ENCODE data around the gene HOXB4.
A peak's percentile ranks its signal among the peaks of the same experiment; 100 is the strongest.

Gene HOXB4

DNA sequence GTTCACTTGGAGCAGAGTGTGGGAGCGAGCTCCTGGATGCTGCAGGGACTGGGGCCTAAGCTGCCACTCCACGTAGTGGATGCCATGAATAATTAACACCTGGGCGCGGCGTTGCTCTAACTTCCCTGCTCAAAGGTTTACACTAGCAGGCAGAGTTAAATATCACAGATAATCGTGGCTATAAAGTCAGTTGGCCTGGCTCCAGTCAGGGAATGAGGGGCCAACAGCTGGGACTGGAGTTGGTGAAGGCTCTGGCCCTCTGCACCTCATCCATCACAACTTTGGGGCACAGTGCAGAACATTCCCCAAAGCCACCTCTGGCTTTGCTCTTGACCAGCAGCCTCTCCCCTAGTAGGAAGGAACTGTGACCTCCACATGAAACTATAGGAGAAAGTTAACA lies 10.9 kb downstream of the HOXB4 start:
- no peak overlapping the region for H3K4me3 ChIP-seq (ENCODE audit: low read depth, low read length)
- TF ChIP-seq, protein P1, sequence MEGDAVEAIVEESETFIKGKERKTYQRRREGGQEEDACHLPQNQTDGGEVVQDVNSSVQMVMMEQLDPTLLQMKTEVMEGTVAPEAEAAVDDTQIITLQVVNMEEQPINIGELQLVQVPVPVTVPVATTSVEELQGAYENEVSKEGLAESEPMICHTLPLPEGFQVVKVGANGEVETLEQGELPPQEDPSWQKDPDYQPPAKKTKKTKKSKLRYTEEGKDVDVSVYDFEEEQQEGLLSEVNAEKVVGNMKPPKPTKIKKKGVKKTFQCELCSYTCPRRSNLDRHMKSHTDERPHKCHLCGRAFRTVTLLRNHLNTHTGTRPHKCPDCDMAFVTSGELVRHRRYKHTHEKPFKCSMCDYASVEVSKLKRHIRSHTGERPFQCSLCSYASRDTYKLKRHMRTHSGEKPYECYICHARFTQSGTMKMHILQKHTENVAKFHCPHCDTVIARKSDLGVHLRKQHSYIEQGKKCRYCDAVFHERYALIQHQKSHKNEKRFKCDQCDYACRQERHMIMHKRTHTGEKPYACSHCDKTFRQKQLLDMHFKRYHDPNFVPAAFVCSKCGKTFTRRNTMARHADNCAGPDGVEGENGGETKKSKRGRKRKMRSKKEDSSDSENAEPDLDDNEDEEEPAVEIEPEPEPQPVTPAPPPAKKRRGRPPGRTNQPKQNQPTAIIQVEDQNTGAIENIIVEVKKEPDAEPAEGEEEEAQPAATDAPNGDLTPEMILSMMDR (IDR thresholded peaks at IDR 0.05; ENCODE audit: low read depth, low read length), result no peak

DNA sequence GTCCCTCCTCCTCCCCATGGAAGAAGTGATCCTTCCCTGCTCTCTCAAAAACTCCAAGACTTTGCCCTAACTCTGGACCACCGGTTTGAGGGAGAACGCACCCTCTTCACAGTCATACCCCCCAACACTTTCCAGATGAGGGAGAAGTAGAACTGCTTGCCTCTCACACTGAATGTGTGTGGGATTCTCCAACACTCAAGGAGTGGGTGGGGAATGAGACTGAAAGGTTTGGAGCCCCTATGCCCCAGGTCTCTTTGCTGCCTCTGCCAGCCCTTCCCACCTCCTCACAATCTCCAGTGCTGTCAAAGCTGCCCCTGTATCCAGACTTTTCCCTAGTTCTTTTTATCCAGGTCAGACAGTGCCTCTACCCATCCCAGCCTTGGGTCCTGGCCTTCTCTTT lies 11.4 kb downstream of the HOXB4 start:
- no peak overlapping the region for H3K4me3 ChIP-seq (ENCODE audit: low read depth, low read length)
- TF ChIP-seq, protein P1 (IDR thresholded peaks at IDR 0.05; ENCODE audit: low read depth, low read length), result no peak

DNA sequence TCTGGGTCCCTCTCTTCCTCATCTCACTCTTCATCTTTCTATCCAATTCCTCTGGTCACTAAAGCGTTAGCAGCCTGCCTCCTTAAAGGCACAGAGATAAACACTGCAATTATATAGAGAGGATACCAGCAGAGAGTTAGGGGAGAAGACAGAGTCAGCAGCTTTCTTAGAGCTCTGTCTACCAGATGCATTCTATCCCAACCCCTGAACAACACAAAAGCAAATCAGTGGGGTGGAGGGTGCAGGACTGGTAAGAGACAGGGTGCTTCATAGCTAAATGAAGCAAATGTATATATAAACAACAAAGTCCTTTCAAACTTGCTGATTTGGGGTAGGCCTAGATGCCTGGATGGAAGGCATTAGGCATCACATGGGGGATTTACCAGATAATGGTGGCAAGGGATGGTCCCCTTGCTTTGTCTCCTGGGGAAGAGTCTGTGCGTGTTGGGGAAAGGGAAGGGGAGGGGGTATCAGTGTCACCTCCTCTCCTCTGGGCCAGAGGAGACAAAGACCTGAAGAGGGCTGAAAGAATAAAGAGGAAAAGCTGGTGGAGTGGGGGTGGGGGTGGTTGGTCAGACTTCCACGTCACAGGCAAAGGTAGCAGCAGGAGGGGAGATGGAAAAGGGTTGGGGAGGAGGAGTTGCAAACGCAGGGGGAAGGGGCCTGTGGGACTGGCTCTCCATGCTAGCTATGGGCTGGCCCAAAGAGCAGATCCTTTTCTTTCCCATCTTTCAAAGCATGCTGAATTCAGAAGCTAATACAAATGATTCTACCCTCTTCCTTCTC lies 12.0 kb downstream of the HOXB4 start:
- TF ChIP-seq, protein P1 (IDR thresholded peaks at IDR 0.05; ENCODE audit: low read depth, low read length), result no peak
- no peak overlapping the region for H3K4me3 ChIP-seq (ENCODE audit: low read depth, low read length)

DNA sequence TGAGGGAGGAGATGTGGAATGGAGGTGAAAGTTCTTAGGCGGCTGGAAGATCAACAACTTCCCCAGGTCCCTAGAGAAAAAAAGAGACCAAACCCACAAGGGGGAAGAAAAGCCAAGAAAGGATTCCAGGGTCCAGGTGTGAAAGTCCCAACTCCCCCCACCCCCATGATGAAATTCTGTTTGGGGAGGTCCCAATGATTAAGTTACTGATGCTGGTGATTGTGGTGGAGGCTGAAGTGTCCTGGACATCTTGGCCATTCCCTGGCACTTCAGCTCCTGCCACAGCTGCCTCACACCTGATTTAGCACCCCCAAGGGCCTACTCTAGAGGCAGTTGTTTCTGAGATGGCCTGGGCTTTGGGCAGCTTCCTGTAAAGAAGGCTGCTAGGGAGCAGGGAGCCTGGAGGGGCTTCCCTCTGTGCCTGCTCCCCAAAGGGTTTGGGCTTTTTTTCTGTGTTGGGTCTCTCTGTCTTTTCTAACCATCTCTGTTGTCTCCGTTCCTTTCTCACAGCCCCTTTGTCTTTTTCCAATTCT lies 13.1 kb downstream of the HOXB4 start:
- H3K4me3 ChIP-seq (ENCODE audit: low read depth, low read length), result peak overlapping the region; percentile 63
- TF ChIP-seq, protein P1 (IDR thresholded peaks at IDR 0.05; ENCODE audit: low read depth, low read length), result no peak

DNA sequence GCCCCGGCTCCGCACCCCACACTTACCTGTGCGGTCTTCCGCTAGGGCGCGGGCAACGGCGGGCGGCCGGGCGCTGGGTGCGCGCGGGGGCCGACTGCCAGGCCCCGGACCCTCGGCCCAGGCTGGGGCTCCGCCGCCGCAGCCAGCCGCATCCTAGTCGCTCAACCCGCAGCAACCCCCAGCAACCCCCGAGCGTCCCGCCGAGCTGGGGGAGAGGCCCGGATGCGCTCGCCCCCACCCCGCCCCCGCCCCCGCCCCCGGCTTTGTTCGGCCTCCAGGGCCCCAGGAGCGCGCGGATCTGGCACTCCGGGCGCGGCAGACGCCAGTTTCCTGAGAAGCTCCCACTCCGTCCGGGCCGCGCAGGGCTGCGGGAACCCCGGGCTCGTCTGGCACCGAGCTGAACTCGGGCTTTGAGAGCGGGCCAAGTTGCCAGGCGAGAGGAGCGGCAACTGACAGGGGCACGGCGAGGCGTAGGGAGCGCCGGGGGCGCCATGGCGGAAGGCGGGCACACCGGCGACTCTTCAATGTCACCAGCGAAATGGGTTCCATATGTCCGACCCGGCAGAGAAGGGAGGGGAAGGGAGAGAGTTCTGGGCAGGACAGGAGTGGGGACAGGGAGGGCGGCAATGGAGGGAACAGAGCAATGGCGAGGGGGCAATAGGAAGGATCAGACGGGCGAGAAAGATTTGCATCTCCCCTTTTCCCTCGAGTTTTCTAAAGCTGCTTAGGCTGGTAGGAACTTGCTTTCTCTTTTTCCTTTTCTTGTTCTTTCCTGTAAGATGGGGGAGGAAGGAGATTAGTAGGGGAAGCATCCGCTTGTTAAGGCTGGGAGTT lies 13.7 kb downstream of the HOXB4 start:
- TF ChIP-seq, protein P1 (IDR thresholded peaks at IDR 0.05; ENCODE audit: low read depth, low read length), result no peak
- peak overlapping the region; percentile 63 for H3K4me3 ChIP-seq (ENCODE audit: low read depth, low read length)

DNA sequence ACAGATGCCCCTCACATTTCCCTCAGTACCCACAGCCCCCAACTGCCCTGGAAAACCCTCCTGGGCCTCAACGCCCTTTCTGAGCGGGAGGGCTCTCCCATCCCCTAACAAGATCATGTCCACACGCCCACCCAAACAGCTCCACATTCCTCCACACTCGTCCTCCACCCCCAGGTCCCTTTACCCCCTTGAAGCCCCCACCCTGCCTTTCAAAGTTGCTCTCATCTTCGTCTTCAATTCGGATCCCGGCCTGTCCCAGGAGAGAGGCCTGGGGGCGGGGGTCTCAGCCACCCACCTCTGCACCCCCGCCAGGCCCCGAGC lies 14.3 kb downstream of the HOXB4 start:
- H3K4me3 ChIP-seq (ENCODE audit: low read depth, low read length), result peak overlapping the region; percentile 63
- TF ChIP-seq, protein P1 (IDR thresholded peaks at IDR 0.05; ENCODE audit: low read depth, low read length), result no peak

DNA sequence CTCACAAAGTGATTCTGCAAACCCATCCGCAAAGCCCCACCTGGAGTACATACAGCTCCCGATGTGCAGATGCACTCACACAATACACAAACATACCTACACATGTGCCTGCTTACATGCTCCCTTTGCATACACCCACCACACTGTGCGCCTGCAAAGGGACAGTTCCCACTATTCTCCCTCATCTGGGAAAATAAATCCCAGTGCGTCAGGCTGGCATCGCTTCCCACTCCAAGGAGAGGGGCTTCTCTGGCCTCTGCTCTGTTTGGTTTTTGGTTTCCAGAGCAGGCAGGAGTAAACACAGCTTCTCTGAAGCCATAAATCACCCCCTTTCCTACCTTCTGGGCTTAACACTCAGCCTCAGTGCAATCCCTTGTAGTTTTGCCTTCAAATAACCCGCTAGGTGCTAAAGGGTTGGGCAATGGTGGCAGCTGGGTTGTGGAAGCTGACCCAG lies 14.7 kb downstream of the HOXB4 start:
- H3K4me3 ChIP-seq (ENCODE audit: low read depth, low read length), result peak overlapping the region; percentile 63
- TF ChIP-seq, protein P1 (IDR thresholded peaks at IDR 0.05; ENCODE audit: low read depth, low read length), result no peak
